ENCODE results near the gene KIT.
"Not testable (repeated sequence)": the region's sequence is repeated elsewhere in the genome, so short reads cannot be mapped to it uniquely, and the experiment has no call there.

KIT gene

DNA sequence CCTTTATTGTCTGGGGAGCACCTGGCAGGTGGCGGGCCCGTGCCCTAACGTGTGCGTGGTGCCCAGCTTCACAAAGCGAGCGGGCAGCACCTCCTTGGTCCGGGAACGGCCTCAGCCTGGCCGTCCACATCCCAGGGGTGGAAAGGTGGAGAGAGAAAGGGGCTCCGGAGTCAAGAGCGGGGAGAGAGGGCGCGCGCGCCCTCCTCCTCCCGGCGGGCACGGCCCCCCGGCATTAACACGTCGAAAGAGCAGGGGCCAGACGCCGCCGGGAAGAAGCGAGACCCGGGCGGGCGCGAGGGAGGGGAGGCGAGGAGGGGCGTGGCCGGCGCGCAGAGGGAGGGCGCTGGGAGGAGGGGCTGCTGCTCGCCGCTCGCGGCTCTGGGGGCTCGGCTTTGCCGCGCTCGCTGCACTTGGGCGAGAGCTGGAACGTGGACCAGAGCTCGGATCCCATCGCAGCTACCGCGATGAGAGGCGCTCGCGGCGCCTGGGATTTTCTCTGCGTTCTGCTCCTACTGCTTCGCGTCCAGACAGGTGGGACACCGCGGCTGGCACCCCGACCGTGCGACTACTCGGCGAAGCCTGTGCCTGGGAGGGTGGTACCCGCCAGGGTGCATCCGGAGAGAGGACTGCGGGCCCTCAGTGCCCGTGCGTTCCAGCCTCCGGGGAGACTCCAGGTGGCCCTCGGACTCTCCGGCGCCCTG lies at the start of gene KIT:
Gene KIT (plus strand): TSS at position 407 of the 701 bp plus-strand sequence. CDS start 58 bp downstream, at position 465.
- no peak for DNase-seq (ENCODE audit: low read depth)

DNA sequence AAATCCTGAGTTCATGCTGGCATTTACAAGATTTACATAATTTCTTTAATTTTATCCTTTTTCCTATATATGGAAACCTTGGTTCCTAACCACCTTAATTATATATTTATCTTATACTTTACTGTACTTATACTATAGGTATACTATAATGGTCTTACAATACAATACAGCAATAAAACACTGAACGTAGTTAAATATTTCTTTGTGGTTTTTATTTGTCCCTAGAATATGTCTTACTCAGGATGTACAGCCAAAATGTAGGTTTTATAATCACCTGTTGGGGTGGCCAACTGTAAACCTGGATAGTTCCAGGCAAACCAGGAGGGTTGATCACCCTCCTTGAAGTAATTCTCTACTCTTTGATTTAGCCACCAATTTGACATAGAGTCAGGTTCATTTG lies 48.4 kb upstream of the KIT start:
- no peak for DNase-seq (ENCODE audit: low read depth)

DNA sequence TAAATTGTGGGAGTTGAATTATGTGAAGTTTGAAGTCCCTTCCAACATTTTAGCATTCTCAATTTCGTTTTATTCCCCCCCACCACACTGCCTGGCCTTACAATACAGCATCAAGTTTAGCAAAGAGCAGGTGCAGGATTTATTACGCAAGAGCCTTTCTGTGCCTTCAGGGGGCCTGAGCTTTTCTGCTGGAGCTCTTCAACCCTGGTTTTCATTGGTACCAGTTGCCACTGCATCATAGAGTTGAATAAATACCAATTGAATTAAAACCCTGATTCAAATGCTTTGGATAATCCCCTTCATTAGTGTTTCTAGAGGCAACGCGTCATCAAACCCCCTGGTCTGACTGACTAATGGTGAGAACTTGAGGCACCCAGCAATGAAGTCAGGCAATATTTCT lies 43.6 kb upstream of the KIT start:
- no peak for DNase-seq (ENCODE audit: low read depth)

DNA sequence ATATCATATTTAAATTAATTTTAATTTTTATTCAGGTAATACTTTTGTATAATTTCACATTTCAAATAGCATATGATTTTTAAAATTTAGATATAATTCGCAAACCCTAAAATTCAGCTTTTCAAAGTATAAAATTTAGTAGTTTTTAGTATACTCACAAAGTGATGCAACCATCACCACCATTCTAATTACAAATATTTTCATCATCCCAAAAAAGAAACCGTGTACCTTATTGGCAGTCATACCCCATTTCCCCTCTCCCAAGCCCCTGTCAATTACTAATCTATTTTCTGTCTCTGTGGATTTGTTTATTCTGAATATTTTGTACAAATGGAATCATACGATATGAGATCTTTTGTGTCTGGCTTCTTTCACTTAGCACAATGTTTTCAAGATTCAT lies 37.0 kb upstream of the KIT start:
- no peak for DNase-seq (ENCODE audit: low read depth)

DNA sequence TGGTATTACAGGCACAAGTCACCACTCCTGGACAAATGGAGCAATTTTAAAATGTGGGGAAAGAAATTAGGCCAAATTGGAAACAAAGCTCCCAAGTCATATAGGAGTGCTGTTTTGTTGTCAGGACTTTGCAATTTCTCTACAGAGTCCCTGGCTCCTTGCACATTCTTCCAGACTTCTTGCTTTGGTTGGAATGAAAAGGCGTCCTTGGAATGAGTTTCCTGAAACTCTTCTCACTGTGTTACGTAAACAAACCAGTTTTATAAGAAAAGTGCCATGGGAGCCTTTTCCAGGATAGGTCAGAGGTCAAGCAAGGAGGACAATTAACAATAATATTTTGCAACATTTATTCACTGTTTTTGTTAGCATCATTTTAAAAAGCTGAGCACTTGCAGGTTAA lies 32.4 kb upstream of the KIT start:
- no peak for DNase-seq (ENCODE audit: low read depth)

DNA sequence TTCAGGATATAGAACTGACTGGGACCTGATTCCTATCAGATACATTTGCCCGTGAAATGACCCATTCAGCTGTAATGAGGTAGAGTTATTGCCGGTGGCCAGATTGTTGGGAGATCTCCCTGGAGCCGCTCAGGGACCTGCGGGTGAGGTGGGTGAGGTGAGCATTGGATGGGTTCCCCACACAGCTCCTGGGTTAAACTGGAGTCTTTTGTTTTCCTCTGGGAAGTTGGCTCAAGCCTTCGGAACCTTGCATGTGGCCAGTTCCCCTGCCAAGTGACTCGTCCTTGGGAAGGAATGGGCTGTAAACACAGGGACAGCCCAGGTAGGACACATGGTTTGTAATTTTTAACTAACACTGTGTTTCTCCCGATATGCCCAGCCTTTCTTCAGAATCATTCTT lies 31.6 kb upstream of the KIT start:
- DNase-seq (ENCODE audit: low read depth): no peak

DNA sequence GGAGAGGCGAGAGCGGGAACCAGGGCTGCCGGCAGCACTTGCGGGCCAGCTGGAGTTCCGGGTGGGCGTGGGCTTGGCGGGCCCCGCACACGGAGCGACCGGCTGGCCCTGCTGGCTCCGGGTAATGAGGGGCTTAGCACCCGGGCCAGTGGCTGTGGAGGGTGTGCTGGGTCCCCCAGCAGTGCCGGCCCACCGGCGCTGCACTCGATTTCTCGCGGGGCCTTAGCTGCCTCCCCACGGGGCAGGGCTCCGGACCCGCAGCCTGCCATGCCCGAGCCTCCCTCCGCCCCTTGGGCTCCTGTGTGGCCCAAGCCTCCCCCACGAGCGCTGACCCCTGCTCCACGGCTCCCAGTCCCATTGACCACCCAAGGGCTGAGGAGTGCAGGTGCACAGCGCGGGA lies 25.2 kb upstream of the KIT start:
- DNase-seq (ENCODE audit: low read depth): no peak

DNA sequence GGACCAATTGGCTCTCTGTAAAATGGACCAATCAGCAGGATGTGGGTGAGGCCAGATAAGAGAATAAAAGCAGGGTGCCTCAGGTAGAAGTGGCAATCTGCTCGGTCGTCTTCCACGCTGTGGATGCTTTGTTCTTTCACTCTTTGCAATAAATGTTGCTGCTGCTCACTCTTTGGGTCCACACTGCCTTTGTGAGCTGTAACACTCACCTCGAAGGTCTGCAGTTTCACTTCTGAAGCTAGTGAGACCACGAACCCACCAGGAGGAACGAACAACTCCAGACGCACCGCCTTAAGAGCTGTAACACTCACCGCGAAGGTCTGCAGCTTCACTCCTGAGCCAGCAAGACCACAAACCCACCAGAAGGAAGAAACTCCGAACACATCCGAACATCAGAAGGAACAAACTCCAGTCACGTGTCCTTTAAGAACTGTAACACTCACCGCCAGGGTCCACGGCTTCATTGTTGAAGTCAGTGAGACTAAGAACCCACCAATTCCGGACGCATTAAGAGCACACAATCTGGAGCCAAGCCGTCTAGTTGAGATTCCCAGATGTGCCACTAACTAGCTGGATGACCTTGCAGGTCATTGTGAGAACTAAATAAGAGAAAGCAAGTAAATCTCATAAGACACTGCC lies 24.5 kb upstream of the KIT start:
- not testable (repeated sequence) for DNase-seq (ENCODE audit: low read depth)

DNA sequence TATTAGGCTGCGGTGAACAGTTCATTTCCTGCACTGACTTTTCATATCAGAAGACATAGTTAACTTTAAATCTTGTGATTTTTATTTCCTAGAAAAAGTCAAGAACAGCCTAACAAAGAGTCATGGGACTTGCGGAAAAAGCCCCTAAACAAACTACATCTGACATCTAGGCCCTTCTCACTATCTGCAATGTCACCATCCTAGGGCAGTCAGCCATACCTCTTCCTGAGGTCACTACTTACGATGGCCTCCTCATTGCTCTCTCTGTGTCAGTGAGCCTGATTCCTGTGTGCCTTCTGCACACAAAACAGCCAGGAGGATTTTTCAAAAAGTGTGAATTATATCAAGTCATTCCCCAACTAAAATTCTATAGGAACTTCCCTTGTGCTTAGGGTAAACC lies 22.4 kb upstream of the KIT start:
- no peak for DNase-seq (ENCODE audit: low read depth)

DNA sequence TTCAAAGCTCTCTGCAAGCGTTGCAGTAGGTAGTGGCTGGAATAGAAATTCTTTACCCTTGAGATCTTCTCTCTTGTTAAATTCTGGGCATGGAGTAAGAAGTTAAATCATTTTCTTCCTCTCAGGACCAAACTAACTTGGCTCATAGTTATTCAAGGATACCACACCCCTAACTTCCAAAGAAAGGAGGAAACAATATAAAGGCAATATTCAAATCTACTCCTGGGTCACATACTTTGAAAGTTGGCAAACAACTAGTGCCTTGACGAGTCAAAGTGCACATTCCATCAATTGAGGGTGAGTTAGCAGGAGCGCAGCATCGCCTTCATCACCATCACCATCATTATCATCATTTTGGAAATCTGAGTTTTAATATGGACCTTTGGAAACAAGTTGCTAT lies 20.4 kb upstream of the KIT start:
- DNase-seq (ENCODE audit: low read depth): no peak

DNA sequence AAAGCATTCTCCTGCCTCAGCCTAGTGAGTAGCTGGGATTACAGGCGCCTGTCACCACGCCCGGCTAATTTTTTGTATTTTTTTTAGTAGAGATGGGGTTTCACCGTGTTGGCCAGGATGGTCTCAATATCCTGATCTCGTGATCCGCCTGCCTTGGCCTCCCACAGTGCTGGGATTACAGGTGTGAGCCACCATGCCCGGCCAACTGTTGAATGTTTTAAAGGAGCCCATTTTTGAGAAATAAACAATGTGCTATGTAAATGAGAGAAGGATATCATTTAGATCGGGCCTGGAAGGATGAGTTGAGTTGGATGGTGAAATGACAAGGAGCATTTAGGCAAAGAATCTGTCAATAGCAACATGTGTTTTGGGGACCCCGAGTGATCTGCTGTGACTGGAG lies 16.7 kb upstream of the KIT start:
- DNase-seq (ENCODE audit: low read depth): not testable (repeated sequence)

DNA sequence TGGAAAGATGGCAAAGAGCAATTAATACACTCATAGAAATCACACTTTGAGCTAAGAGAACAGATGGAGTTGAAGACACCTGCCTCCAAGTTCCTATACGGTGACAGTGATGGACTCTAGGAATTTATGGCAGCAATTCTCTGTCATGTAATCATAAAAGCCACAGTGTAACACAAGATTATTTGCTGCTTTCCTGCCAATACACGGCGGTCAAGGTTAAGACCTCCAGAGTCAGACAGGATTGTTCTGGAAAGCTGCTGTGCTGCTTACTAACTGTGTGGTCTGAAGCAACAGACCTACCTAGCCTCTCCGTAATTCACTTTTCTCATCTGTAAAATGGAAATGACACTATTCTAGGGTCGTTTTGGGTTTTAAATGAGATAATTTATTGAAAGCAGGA lies 14.6 kb upstream of the KIT start:
- no peak for DNase-seq (ENCODE audit: low read depth)

DNA sequence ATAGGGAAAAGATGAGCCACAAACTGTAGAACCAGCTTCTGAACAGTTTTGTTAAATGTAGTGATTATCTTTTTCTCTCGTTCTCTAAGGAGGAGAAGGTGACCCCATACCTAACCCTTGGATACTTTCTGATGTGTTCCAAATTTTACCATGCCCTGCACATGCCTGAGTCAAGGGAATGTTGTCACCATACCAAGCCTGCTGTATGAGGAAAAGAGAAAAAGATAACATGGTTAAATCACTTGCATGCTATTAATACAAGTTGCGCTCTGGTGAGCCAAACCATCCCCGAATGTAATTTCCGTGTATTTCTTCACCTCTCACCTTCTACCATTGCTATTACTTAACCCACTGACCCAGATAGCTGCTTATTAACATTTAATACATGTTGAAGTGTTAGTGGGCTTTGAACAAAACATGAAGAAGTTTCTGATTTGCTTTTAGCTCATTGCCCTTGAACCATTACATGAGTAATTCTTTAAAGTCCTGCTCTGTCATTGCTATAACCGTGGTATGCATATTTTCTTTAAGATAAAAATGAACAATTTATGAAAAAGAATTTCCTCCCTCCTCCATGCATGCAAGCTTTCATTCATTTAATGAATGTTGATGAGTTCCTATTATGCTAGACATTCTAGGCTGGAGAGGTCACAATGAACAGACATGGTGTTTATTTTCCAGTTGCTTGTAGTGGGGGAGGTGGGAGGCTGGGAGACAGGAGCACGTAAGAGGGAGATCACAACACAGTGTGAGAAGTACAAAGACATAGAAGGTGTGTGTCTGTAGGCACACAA lies 13.6 kb upstream of the KIT start:
- no peak for DNase-seq (ENCODE audit: low read depth)

DNA sequence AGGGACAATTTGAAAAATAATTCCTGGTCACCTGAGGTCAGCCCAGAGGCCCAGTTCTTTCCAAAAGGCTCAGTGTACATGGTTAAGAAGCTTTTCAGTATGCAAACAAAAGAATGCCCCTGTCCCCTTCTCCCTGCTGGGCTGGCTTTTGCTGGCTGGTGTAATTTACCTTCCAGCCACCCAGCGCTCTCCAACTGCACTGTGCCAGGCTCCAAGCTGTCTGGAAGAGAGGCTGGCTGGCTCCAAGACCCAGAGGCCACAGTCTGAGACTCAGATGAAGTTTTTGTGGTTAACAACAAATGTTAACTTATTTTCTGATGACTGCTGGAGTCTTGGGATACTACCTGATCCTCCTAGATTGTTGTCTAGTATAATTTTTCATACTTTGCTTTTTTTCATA lies 11.9 kb upstream of the KIT start:
- no peak for DNase-seq (ENCODE audit: low read depth)

DNA sequence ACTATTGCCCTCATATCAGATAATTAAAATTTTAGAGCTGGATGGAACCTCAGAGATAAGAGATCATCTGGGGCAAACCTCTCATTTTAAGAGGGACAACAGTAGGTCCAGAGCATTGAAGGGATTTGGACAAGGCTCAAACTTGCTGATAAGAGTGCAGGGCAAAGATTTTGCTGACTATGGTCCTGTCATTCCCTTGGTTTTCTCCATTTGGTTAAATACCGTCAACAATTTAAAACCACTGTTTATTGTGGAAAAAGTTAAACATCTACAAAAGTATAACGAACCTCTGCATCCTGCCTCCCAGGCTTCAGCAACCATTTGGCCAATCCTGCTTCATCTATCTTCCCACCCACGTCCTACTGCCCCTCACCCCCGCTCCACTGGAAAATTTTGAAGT lies 10.7 kb upstream of the KIT start:
- no peak for DNase-seq (ENCODE audit: low read depth)

DNA sequence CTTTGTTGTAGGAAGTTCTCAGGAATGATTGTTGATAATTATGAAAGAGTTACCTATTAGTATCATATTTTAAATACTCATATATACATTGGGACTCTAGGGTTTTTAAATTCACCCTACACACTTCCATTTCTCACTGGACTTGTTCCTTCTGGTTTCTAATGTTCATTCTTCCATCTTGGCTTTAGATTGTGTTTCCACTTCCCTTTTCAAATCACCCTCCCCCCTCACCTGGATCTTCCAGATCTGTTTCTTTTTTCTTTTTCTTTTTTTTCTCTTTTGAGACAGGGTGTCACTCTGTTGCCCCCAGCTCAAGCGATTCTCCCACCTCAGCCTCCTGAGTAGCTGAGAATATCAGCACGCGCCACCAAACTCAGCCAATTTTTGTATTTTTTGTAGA lies 6.7 kb upstream of the KIT start:
- no peak for DNase-seq (ENCODE audit: low read depth)

DNA sequence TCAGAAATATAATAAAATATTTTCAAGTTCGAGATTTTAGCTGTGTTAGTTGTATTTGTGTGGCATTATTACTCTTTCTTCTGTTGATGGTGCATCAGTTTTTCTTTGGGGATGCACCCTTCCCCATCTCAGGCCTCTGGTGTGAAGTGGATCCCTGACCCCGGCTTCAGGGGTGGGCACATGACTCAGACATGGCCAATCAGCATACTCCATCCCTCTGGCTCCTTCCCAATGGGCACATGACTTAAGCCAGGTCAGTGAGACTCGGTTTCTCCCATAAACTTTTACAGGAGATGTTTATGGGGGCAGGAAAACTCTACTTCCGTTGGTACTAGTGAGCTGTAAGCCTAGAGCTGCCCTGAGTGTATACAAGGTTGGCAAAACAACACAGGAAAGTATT lies 3.0 kb upstream of the KIT start:
- no peak for DNase-seq (ENCODE audit: low read depth)

DNA sequence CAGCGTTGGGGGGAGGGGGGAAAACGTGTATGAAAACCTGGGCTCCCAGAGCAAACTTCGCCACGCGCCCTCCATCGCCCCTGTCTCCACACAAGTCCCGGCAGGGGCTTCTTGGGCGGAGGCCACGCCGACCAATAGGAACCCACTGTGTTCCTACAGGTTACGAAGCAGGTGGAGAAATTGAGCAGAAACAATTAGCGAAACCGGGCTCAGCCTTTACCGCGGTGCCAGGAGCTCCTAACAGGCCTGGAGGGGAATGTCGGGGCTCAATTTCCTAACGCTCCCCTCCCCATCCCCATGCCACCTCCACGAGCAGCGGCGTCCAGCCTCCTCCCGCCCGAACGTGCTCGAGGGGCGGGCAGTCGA lies 589 bp upstream of the KIT start:
- DNase-seq (ENCODE audit: low read depth): no peak

DNA sequence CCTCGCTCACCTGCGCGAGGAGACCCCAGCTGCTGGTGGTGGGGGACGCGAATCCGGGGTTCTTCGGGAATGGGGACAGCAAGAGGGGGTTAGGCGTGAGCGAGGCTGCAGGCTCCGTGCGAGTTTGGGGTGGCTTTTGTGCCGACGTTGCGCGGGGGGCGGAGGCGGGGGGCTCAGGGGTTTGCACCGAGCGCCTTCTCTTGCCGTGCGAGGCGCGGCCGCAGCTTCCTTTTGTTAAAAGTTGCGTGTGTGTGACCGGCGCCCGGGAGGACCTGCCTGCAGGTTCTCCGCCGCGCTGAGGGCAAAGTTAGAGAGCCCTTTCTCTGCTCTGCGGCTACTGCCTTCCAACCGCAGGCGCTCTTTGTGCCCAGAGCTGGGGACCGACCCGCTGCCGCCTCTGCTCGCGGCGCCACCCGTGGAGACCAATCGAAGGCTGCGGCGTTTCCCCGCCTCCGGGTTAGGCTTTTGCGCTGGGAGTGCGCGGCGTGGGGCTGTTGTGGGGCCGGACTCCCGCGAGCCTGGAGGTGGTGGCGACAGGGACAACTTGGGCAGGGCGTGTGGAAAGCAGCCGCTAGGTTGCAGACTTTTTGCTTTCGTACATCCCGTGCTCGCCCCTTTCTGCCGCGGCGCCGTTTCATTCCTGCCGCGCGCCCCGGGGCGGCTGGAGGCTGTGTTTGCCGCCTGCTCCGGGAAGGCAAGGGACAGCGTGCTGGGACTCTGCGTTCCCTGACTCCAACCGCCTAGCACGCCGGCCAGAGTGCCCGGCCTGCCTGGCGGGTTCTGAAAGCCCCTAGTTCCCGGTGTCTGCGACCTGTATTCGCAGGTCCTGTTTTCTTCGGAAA lies 716 bp downstream of the KIT start:
- DNase-seq (ENCODE audit: low read depth): no peak

DNA sequence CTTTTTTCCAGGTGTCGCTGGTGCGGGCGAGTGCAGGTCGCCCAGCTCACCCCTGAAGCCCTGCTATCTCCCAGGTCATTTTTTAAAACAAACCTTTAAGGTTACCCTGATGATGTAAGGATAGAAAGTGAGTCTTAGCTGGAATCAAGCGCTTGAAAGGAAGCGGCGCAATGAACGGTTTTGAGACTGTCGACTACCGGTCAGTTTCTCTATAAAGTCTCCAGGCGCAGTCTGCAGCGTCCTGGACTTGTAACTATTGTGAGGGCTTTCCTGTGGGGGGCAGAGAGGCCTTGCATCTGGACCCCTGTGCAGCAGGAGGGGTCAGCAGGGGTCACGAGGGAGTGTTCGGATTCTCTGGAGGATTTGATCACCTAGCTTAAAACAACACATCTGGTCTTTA lies 1.6 kb downstream of the KIT start:
- DNase-seq (ENCODE audit: low read depth): no peak

DNA sequence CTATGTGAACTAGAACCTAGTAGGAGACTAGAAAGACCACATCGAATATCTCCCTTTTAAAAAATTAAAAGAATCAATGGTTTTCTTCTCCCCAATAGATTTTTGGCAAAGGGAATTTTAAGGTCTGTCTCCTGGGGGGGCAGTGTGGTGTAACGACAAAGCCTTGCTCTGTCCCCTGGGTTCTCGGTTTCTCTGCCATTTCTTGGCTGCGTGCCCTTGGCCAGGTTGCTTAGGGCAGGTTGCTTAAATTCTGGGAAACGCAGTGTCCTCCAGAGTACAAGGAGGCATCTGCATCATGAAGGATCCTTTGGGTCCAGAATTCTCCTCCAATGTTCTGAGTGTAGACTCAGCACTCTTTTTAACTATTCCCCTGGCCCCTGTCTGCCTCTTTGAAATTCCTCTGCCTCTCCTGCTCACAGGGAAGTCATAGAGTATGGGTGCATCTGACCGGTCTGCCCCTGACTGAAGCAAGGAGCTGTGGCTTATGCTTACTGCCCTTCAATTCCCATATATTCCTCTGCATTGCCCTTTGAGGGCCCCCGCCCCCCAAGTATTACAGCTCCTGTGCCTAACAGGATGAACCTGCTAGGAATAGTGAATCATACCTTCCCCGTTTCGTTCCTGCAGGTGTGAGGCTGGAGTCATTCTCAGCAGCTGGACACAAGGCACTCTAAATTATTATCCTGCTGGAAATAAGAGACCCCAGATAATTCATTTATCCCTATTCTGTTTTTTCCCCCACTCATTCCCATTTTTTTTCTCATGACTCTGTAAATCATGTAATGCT lies 2.2 kb downstream of the KIT start:
- no peak for DNase-seq (ENCODE audit: low read depth)

DNA sequence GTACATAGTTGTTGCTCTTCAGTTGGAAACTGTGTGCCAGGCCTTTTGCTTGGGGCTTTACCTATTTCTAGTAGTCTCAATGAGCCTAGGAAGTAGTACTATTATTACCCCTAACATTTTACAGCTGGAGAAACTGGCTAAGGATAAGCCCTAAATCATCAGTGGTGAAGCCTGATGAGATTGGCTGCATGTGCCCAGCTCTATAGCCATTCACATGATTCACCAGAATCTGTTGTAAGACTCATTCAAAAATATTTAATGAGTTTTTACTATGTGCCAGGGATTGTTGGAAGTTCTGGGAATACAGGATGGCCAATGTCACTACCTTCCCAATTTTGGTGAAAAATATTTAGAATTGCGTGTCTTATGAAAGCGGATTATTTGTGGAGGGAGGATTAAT lies 2.8 kb downstream of the KIT start:
- DNase-seq (ENCODE audit: low read depth): no peak

All from T-helper 22 cell (primary cell).